OCI-LY7 (cell line): ENCODE data around the gene GRM1. TPM values are rescaled to one million over a fixed set of nuclear protein-coding genes. Genes with fewer than 3 reads are reported as not detected.

Experiments
- BruUV-seq: library from RNA; stranded (reverse); fragments of 400-500 nt; replicated peaks from 2 replicates; lab custom pipeline; 2021; lab: Mats Ljungman, UMichigan
- CTCF ChIA-PET: fragments of 300-600 bp; sonication (Branson Sonifier 250); formaldehyde crosslinking; loops from one replicate; lab custom pipeline; 2022; ENCODE audit warnings: antibody characterized with exemption; ENCODE audit not compliant: unreplicated experiment; lab: Charles Lee
- POLR2A ChIA-PET: fragments of 300-600 bp; sonication (Branson Sonifier 250); formaldehyde crosslinking; loops from one replicate; lab custom pipeline; 2022; ENCODE audit warnings: antibody characterized with exemption; lab: Charles Lee
- DNase-seq: peaks from one replicate; pipeline ENCODE4 v3.0.0-alpha.2; 2015; ENCODE audit warnings: low spot score
- H2AFZ ChIP-seq: fragments of 200-600 bp; sonication (generic), shearing (Covaris generic); 2 replicates; pipeline ENCODE4 v1.6.1; 2014; ENCODE audit warnings: mild to moderate bottlenecking, antibody characterized with exemption, low read length, moderate library complexity
- H3K27ac ChIP-seq: fragments of 200-600 bp; sonication (generic); 2 replicates; pipeline ENCODE4 v1.5.1; 2014; ENCODE audit warnings: mixed run types, low read depth, mild to moderate bottlenecking, moderate library complexity, low read length, inconsistent platforms; ENCODE audit not compliant: poor library complexity, severe bottlenecking
- H3K36me3 ChIP-seq: fragments of 200-600 bp; sonication (generic); 2 replicates; pipeline ENCODE4 v1.6.1; 2014; ENCODE audit warnings: mild to moderate bottlenecking, antibody characterized with exemption, low read length, moderate library complexity, mixed read lengths; ENCODE audit not compliant: insufficient read depth
- H3K4me1 ChIP-seq: fragments of 200-600 bp; sonication (generic); 2 replicates; pipeline ENCODE4 v1.5.1; 2014; ENCODE audit warnings: mild to moderate bottlenecking, low read length; ENCODE audit not compliant: insufficient read depth, poor library complexity, severe bottlenecking
- H3K4me2 ChIP-seq: fragments of 200-600 bp; sonication (generic); 2 replicates; pipeline ENCODE4 v1.6.1; 2014; ENCODE audit warnings: mild to moderate bottlenecking, low read length
- H3K4me3 ChIP-seq: fragments of 200-600 bp; sonication (generic); 2 replicates; pipeline ENCODE4 v1.5.1; 2014; ENCODE audit warnings: mild to moderate bottlenecking, low read depth, low read length; ENCODE audit not compliant: poor library complexity, severe bottlenecking
- H3K79me2 ChIP-seq: fragments of 200-600 bp; sonication (generic); 2 replicates; pipeline ENCODE4 v1.6.1; 2016; ENCODE audit warnings: low read depth, mild to moderate bottlenecking, low read length, moderate library complexity, mixed read lengths; ENCODE audit not compliant: insufficient read depth
- H3K9me2 ChIP-seq: fragments of 200-600 bp; sonication (generic); 2 replicates; pipeline ENCODE4 v1.6.1; 2016; ENCODE audit warnings: mild to moderate bottlenecking, low read length, mixed read lengths; ENCODE audit not compliant: insufficient read depth
- H3K9me3 ChIP-seq: fragments of 200-600 bp; sonication (generic); 2 replicates; pipeline ENCODE4 v1.6.1; 2014; ENCODE audit warnings: mild to moderate bottlenecking, mixed run types, low read length, mixed read lengths
- H4K20me1 ChIP-seq: fragments of 200-600 bp; sonication (generic); 2 replicates; pipeline ENCODE4 v1.6.1; 2014; ENCODE audit warnings: mild to moderate bottlenecking, antibody characterized with exemption, low read length, moderate library complexity, mixed read lengths; ENCODE audit not compliant: insufficient read depth
- CTCF ChIP-seq: fragments of 200-600 bp; sonication (generic); conservative IDR thresholded peaks from 2 replicates; pipeline ENCODE4 v1.5.1; 2014; ENCODE audit warnings: mild to moderate bottlenecking, antibody characterized with exemption, low read length, moderate library complexity, mixed read lengths
- EZH2phosphoT487 ChIP-seq: fragments of 200-600 bp; sonication (generic); IDR thresholded peaks from 2 replicates; pipeline ENCODE4 v1.6.1; 2018; ENCODE audit warnings: low read depth, borderline replicate concordance, mild to moderate bottlenecking, mixed run types, antibody characterized with exemption, low read length, moderate library complexity, mixed read lengths
- intact Hi-C: fragments of 100-400 bp; cut with micrococcal nuclease; formaldehyde crosslinking; loops from one replicate; pipeline ENCODE4 v1.10.0; 2022; ENCODE audit not compliant: unreplicated experiment
- total RNA-seq, 2 experiments: library from RNA; depleted of rRNA in 1 of 2; stranded (reverse); fragments of >200 nt in 1 of 2; shearing (Covaris generic) in 1 of 2; gene quantifications; 2 replicates each; pipeline ENCODE4 v1.2.3, GENCODE V29; 2014 to 2022

Gene GRM1
- total RNA-seq, 2 experiments from 2014 or later: not detected

DNA sequence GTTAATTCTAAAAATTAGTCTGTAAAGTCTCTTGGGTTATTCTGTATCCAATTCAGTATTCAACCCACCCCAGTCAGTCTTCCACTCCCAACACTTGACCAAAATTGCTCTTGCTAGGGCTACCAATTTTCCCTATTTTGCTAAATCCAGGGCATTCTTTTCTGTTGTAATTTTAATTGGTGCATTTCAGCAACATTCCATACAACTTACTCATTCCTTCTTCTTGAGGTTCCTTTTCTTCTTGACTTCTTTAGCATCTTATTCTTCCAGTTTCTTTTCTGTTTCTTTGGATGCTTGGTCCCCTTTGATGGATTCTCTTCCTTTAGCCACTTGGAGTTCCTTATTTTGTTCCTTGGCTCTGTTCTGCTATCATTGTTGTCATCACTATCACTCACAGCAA is 11.2 kb upstream of the GRM1 start:
- BruUV-seq: no TSS peak
- Histone ChIP-seq H4K20me1 (no peaks in the 10 kb centered on the region), H3K27ac (no peak overlapping the region), H2AFZ (no peak overlapping the region), H3K4me2 (no peak overlapping the region), H3K9me3 (no peaks in the 10 kb centered on the region), H3K79me2 (no peaks in the 10 kb centered on the region), H3K4me3 (no peak overlapping the region), H3K36me3 (no peaks in the 10 kb centered on the region), H3K9me2 (no peaks in the 10 kb centered on the region), H3K4me1 (no peaks in the 10 kb centered on the region)
- TF ChIP-seq EZH2phosphoT487 (no peak), CTCF (no peak)
- ChIA-PET POLR2A (no interaction called here), CTCF (no interaction called here)
- intact Hi-C loops: no loop called here
- no peak for DNase-seq

- Histone ChIP-seq H3K4me2 (no peak overlapping the region), H3K4me3 (no peak overlapping the region), H3K9me3 (no peaks in the 10 kb centered on the region), H3K4me1 (no peaks in the 10 kb centered on the region), H3K9me2 (no peaks in the 10 kb centered on the region), H2AFZ (no peak overlapping the region), H3K79me2 (no peaks in the 10 kb centered on the region), H3K27ac (no peak overlapping the region), H3K36me3 (no peaks in the 10 kb centered on the region), H4K20me1 (no peaks in the 10 kb centered on the region)
- DNase-seq: no peak
- ChIA-PET POLR2A (no interaction called here), CTCF (no interaction called here)
- TF ChIP-seq EZH2phosphoT487 (no peak), CTCF (no peak)
- BruUV-seq: no TSS peak
- intact Hi-C loops: no loop called here
Measured at GRCh38 chr6:146026873-146027272, 2.0 kb upstream of the GRM1 start.

GRCh38 chr6:146027586-146028251 is 1.1 kb upstream of the GRM1 start:
- Histone ChIP-seq H3K9me3 (no peaks in the 10 kb centered on the region), H3K4me3 (no peak overlapping the region), H2AFZ (no peak overlapping the region), H3K4me2 (no peak overlapping the region), H3K79me2 (no peaks in the 10 kb centered on the region), H3K4me1 (no peaks in the 10 kb centered on the region), H3K36me3 (no peaks in the 10 kb centered on the region), H4K20me1 (no peaks in the 10 kb centered on the region), H3K9me2 (no peaks in the 10 kb centered on the region), H3K27ac (no peak overlapping the region)
- intact Hi-C loops: no loop called here
- CTCF ChIA-PET: no interaction called here
- POLR2A ChIA-PET: no interaction called here
- BruUV-seq: no TSS peak
- no peak for DNase-seq
- TF ChIP-seq EZH2phosphoT487: no peak
- TF ChIP-seq CTCF: 0 out of 2 replicates have a peak, but pooled peaks have one; percentile 14
